SK-N-SH treated with all-trans-retinoic acid at 6 μM for 48 hours (cell line): Measurements from ENCODE around the gene STC2.

Experiments used
- ATAC-seq: fragments of 200-7000 bp; cut with Tn5 transposase; 3 replicates; pipeline ENCODE4 v1.9.1; 2020; ENCODE audit warnings: mild to moderate bottlenecking, moderate library complexity
- BACH2 ChIP-seq: fragments of 250-450 bp; sonication (Bioruptor Pico); IDR thresholded peaks from 2 replicates; pipeline ENCODE4 v1.9.0; 2021; ENCODE audit warnings: mild to moderate bottlenecking, borderline replicate concordance
- CSRNP3 ChIP-seq: fragments of 250-450 bp; sonication (Bioruptor Pico); IDR thresholded peaks from 2 replicates; pipeline ENCODE4 v1.5.1; 2021; ENCODE audit warnings: mild to moderate bottlenecking, moderate library complexity
- GLIS3 ChIP-seq: fragments of 250-450 bp; sonication (Bioruptor Pico); IDR thresholded peaks from 2 replicates; pipeline ENCODE4 v1.5.0; 2020; ENCODE audit warnings: mild to moderate bottlenecking, moderate library complexity
- ISL1 ChIP-seq: fragments of 250-450 bp; sonication (Bioruptor Pico); IDR thresholded peaks from 2 replicates; pipeline ENCODE4 v2.1.2; 2022; ENCODE audit warnings: mild to moderate bottlenecking, moderate library complexity
- OSR1 ChIP-seq: fragments of 250-450 bp; sonication (Bioruptor Pico); IDR thresholded peaks from 2 replicates; pipeline ENCODE4 v1.8.0; 2022; ENCODE audit warnings: moderate library complexity, mild to moderate bottlenecking, inconsistent platforms
- POU6F1 ChIP-seq: fragments of 250-450 bp; sonication (Bioruptor Pico); IDR thresholded peaks from 2 replicates; pipeline ENCODE4 v1.8.0; 2021; ENCODE audit warnings: low read depth, mild to moderate bottlenecking, moderate library complexity, borderline replicate concordance
- PPARA ChIP-seq: fragments of 250-450 bp; sonication (Bioruptor Pico); IDR thresholded peaks from 2 replicates; pipeline ENCODE4 v1.5.0; 2020; ENCODE audit warnings: mild to moderate bottlenecking, borderline replicate concordance
- SNAI2 ChIP-seq: fragments of 250-450 bp; sonication (Bioruptor Pico); IDR thresholded peaks from 2 replicates; pipeline ENCODE4 v1.5.0; 2020; ENCODE audit warnings: mild to moderate bottlenecking, moderate library complexity
- TCF4 ChIP-seq: fragments of 250-450 bp; sonication (Bioruptor Pico); IDR thresholded peaks from 2 replicates; pipeline ENCODE4 v1.8.0; 2021; ENCODE audit warnings: mild to moderate bottlenecking, moderate library complexity, borderline replicate concordance
- TOX ChIP-seq: fragments of 250-450 bp; sonication (Bioruptor Pico); IDR thresholded peaks from 2 replicates; pipeline ENCODE4 v1.8.0; 2021; ENCODE audit warnings: mild to moderate bottlenecking, moderate library complexity, borderline replicate concordance
- TSHZ2 ChIP-seq: fragments of 250-450 bp; sonication (Bioruptor Pico); IDR thresholded peaks from 2 replicates; pipeline ENCODE4 v1.5.0; 2020; ENCODE audit warnings: mild to moderate bottlenecking, moderate library complexity
- ZC3H10 ChIP-seq: fragments of 250-450 bp; sonication (Bioruptor Pico); IDR thresholded peaks from 2 replicates; pipeline ENCODE4 v1.5.1; 2021; ENCODE audit warnings: mild to moderate bottlenecking, moderate library complexity
- ZFP3 ChIP-seq: fragments of 250-450 bp; sonication (Bioruptor Pico); IDR thresholded peaks from 2 replicates; pipeline ENCODE4 v1.5.0; 2020; ENCODE audit warnings: mild to moderate bottlenecking, moderate library complexity
- ZFP30 ChIP-seq: fragments of 450-650 bp; formaldehyde crosslinking; IDR thresholded peaks from 2 replicates; pipeline ENCODE4 v1.5.0; 2022; ENCODE audit warnings: mild to moderate bottlenecking, moderate library complexity
- ZNF565 ChIP-seq: fragments of 450-650 bp; formaldehyde crosslinking; conservative IDR thresholded peaks from 2 replicates; pipeline ENCODE4 v1.5.0; 2020; ENCODE audit warnings: low read depth, mild to moderate bottlenecking, moderate library complexity
- ZNF70 ChIP-seq: fragments of 450-650 bp; formaldehyde crosslinking; IDR thresholded peaks from 2 replicates; pipeline ENCODE4 v1.5.0; 2020; ENCODE audit warnings: mild to moderate bottlenecking, moderate library complexity

STC2 gene

GRCh38 chr5:173279166-173279565, 49.0 kb downstream of the STC2 start:
- TF ChIP-seq TOX (no peak), ZFP30 (CRISPR knock-in tag) (no peak), ZC3H10 (CRISPR knock-in tag) (no peak), TSHZ2 (CRISPR knock-in tag) (no peak), BACH2 (CRISPR knock-in tag) (no peak)
- no peak for ATAC-seq

GRCh38 chr5:173278641-173279040, 49.6 kb downstream of the STC2 start:
- TF ChIP-seq PPARA (CRISPR knock-in tag): no peak
- TF ChIP-seq TOX: no peak
- TF ChIP-seq ISL1 (CRISPR knock-in tag): no peak
- no peak for TF ChIP-seq TSHZ2 (CRISPR knock-in tag)
- TF ChIP-seq BACH2 (CRISPR knock-in tag): no peak
- TF ChIP-seq ZFP3 (CRISPR knock-in tag): no peak
- TF ChIP-seq ZNF70 (CRISPR knock-in tag): no peak
- no peak for TF ChIP-seq SNAI2

DNA sequence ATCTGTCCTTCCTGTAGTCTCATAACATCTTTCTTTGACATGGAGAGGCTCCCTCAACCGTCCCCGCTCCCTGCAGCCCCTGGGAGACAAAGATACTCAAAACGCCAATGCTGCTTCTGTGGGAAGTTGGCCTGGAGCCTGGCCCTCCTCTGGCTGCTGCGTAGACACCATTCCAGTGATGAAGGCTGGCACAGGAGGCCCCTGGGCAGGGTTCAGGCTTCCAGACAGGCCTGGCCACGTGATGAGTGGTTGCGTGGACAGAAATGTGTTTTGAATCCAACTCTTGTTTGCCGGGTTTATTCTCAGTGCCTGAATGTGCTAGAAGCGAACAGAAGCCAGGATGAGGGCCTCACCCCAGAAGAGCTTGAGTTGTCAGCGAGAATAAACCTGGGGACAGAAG, 50.0 kb downstream of the STC2 start:
- no peak for TF ChIP-seq TSHZ2 (CRISPR knock-in tag)
- ATAC-seq: no peak

More at GRCh38 chr5:173278641-173279040, 49.6 kb downstream of the STC2 start:
- no peak for ATAC-seq

- no peak for ATAC-seq
- TF ChIP-seq SNAI2 (no peak), GLIS3 (CRISPR knock-in tag) (no peak), ZNF70 (CRISPR knock-in tag) (no peak), TOX (no peak), ZFP3 (CRISPR knock-in tag) (no peak), ZNF565 (CRISPR knock-in tag) (no peak), TSHZ2 (CRISPR knock-in tag) (no peak), TCF4 (CRISPR knock-in tag) (no peak), BACH2 (CRISPR knock-in tag) (no peak), CSRNP3 (CRISPR knock-in tag) (no peak), OSR1 (CRISPR knock-in tag) (no peak), PPARA (CRISPR knock-in tag) (no peak), POU6F1 (CRISPR knock-in tag) (no peak)
These were observed 53.4 kb downstream of the STC2 start for GRCh38 chr5:173274771-173275170.
